Kidney (tissue), 14 donors: ENCODE data around the gene RHOT2. TPM values are rescaled to one million over a fixed set of nuclear protein-coding genes. Genes with fewer than 3 reads are reported as not detected.
A peak's percentile ranks its signal among the peaks of the same experiment; 100 is the strongest.

ENCODE experiments used
- DNase-seq, 5 donors: peaks; one replicate each; pipeline ENCODE4 v3.0.0-alpha.2; 2013 to 2020
- FAIRE-seq: peaks from 2 replicates; lab custom pipeline; 2012; peaks lifted over from hg19 to GRCh38; lab: Jason Lieb, UNC
- H3K27ac ChIP-seq, 2 donors: one replicate each; pipeline ENCODE4 v1.7.0; 2013; ENCODE audit warnings: low read depth in 2 of 2, low read length in 2 of 2, inconsistent platforms in 1 of 2
- H3K27me3 ChIP-seq: one replicate; pipeline ENCODE4 v1.7.1; 2013; ENCODE audit warnings: low read length, inconsistent platforms; ENCODE audit not compliant: control insufficient read depth, insufficient read depth
- H3K36me3 ChIP-seq, 3 donors: one replicate each; pipeline versions ENCODE4 v1.7.0 to v1.7.1; 2013; ENCODE audit warnings: low read length in 3 of 3, control low read depth in 1 of 3, inconsistent platforms in 1 of 3; ENCODE audit not compliant: insufficient read depth in 3 of 3, control insufficient read depth in 2 of 3
- H3K4me1 ChIP-seq, 3 donors: one replicate each; pipeline versions ENCODE4 v1.7.0 to v1.7.1; 2013; ENCODE audit warnings: low read length in 3 of 3, inconsistent platforms in 1 of 3, low read depth in 1 of 3; ENCODE audit not compliant: control insufficient read depth in 2 of 3, insufficient read depth in 2 of 3
- H3K4me3 ChIP-seq, 3 donors: one replicate each; pipeline versions ENCODE4 v1.7.0 to v1.8.1; 2013; ENCODE audit warnings: low read length in 3 of 3, control low read depth in 1 of 3, inconsistent platforms in 1 of 3
- H3K9ac ChIP-seq, 3 donors: one replicate each; pipeline versions ENCODE4 v1.7.0 to v1.7.1; 2013; ENCODE audit warnings: low read length in 3 of 3, control low read depth in 1 of 3, inconsistent platforms in 1 of 3
- H3K9me3 ChIP-seq, 3 donors: one replicate each; pipeline versions ENCODE4 v1.7.0 to v1.7.1; 2013; ENCODE audit warnings: low read length in 3 of 3, control low read depth in 1 of 3, inconsistent platforms in 1 of 3; ENCODE audit not compliant: control insufficient read depth in 2 of 3, insufficient read depth in 1 of 3
- intact Hi-C: fragments of 100-400 bp; cut with DNase I; formaldehyde crosslinking; loops from one replicate; pipeline ENCODE4 v1.11.1; 2022
- polyA plus RNA-seq: library from polyadenylated mRNA; stranded (reverse); fragments of 350-450 nt; fragmentation: Illumina TruSeq; extraction: RNeasy Lipid Tissue Mini Kit (QIAGEN cat#74804); gene quantifications from one replicate; pipeline ENCODE4 v1.2.3, GENCODE V29; 2014; ENCODE audit warnings: low read depth, low replicate concordance; ENCODE audit not compliant: insufficient read depth
- total RNA-seq: library from RNA; stranded (reverse); fragmentation: NEBNext Ultra II Directional; extraction: Animal tissue kit (Norgen Biotek cat#: 25700); gene quantifications from one replicate; pipeline ENCODE4 v1.2.1, GENCODE V29; 2021
- TF ChIP-seq, protein P1 (sequence below): IDR thresholded peaks from 3 replicates; pipeline ENCODE4 v1.5.1; 2012; ENCODE audit warnings: mild to moderate bottlenecking, moderate library complexity, borderline replicate concordance; ENCODE audit not compliant: insufficient read depth; ENCODE audit errors: extremely low read depth
- donor health status: control.
- donor health status: control.
- donor health status: control.
- donor health status: control.
- donor health status: control.
- donor health status: DM: yes; HTN: yes; CAD: no.
- donor health status: Normal renal cell carcinoma (clear cell type).

The RHOT2 gene
- total and polyA plus RNA-seq, 2 donors from 2014 or later: 90.5 to 117 TPM

DNA sequence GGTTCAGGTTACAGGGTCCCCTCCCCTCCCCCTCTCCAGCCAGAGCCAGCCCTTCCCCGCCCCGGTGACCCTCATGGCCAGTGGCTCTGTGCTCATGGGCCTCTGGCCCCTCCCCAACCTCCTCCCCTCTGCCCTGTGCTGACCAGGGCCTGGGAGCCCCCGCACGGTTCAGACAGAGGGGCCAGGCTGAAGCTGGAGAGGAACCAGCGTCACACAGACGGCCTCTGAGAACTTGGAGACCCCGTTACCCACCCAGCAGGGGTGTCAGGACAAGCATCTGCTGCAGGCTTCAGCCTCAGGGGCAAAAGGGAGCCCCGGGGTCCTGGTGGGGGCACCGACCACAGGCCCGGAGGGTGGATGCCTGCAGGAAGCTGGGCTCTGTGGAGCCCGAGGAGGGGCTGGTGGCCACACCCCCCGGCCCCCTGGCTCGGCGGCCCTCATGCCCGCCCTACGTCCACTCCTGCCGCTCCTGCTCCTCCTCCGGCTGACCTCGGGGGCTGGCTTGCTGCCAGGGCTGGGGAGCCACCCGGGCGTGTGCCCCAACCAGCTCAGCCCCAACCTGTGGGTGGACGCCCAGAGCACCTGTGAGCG, 37.0 kb upstream of the RHOT2 start, which contains the start of gene WFIKKN1:
Gene WFIKKN1 (plus strand): TSS at position 171 of the 591 bp plus-strand sequence. CDS start 269 bp downstream, at position 440.
- Histone ChIP-seq H3K4me3 (no peak within 1 kb of the TSS), H3K9me3 (no peaks in the 10 kb centered on the region), H3K27ac (no peak within 1 kb of the TSS), H3K27me3 (no peaks in the 10 kb centered on the region), H3K36me3 (peaks cover 0 to 6% (median 0%) of the 10 kb centered on the region in 3 donors), H3K9ac (no peak within 1 kb of the TSS), H3K4me1 (peaks cover 0 to 33% (median 12%) of the 10 kb centered on the region in 3 donors)
- intact Hi-C loops: no loop called here
- FAIRE-seq (no peak), DNase-seq (peak; percentile 62 to 85 (median 76))
- TF ChIP-seq, protein P1, sequence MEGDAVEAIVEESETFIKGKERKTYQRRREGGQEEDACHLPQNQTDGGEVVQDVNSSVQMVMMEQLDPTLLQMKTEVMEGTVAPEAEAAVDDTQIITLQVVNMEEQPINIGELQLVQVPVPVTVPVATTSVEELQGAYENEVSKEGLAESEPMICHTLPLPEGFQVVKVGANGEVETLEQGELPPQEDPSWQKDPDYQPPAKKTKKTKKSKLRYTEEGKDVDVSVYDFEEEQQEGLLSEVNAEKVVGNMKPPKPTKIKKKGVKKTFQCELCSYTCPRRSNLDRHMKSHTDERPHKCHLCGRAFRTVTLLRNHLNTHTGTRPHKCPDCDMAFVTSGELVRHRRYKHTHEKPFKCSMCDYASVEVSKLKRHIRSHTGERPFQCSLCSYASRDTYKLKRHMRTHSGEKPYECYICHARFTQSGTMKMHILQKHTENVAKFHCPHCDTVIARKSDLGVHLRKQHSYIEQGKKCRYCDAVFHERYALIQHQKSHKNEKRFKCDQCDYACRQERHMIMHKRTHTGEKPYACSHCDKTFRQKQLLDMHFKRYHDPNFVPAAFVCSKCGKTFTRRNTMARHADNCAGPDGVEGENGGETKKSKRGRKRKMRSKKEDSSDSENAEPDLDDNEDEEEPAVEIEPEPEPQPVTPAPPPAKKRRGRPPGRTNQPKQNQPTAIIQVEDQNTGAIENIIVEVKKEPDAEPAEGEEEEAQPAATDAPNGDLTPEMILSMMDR: no peak

DNA sequence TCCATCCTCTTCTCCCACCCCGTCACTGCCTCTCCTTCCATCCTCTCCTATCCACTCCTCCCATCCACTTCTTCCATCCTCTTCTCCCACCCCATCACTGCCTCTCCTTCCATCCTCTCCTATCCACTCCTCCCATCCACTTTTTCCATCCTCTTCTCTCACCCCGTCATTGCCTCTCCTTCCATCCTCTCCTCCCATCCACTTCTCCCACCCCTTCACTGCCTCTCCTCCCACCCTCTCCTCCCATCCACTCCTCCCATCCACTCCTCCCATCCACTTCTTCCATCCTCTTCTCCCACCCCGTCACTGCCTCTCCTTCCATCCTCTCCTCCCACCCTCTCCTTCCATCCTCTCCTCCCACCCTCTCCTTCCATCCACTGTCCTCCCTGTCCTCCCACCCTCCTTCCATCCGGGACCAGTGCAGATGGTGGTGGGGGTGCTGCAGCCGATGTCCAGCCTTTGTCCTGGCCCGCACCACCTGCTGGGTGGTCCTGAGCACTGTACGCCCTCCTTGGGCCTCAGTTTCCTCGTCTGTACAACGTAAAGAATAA, 36.0 kb upstream of the RHOT2 start:
- Histone ChIP-seq H3K36me3 (peaks cover 0 to 4% (median 0%) of the 10 kb centered on the region in 3 donors), H3K27ac (no peak overlapping the region), H3K9ac (no peak overlapping the region), H3K27me3 (no peaks in the 10 kb centered on the region), H3K4me1 (peaks cover 0 to 33% (median 12%) of the 10 kb centered on the region in 3 donors), H3K9me3 (no peaks in the 10 kb centered on the region), H3K4me3 (no peak overlapping the region)
- TF ChIP-seq, protein P1: no peak
- FAIRE-seq (no peak), DNase-seq (no peak)
- intact Hi-C loops: no loop called here

DNA sequence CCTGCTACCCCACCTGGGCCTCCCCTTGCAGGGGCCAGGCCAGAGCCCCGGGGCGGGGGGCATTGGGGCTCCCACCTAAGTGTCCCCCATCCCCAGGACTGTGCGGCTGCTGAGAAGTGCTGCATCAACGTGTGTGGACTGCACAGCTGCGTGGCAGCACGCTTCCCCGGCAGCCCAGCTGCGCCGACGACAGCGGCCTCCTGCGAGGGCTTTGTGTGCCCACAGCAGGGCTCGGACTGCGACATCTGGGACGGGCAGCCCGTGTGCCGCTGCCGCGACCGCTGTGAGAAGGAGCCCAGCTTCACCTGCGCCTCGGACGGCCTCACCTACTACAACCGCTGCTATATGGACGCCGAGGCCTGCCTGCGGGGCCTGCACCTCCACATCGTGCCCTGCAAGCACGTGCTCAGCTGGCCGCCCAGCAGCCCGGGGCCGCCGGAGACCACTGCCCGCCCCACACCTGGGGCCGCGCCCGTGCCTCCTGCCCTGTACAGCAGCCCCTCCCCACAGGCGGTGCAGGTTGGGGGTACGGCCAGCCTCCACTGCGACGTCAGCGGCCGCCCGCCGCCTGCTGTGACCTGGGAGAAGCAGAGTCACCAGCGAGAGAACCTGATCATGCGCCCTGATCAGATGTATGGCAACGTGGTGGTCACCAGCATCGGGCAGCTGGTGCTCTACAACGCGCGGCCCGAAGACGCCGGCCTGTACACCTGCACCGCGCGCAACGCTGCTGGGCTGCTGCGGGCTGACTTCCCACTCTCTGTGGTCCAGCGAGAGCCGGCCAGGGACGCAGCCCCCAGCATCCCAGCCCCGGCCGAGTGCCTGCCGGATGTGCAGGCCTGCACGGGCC, 35.2 kb upstream of the RHOT2 start:
- Histone ChIP-seq H3K27ac (no peak overlapping the region), H3K4me1 (peaks cover 0 to 38% (median 12%) of the 10 kb centered on the region in 3 donors), H3K36me3 (no peaks in the 10 kb centered on the region), H3K9ac (no peak overlapping the region), H3K4me3 (no peak overlapping the region), H3K27me3 (no peaks in the 10 kb centered on the region), H3K9me3 (no peaks in the 10 kb centered on the region)
- DNase-seq (peak in 2 of 5 donors; percentile 56 to 76), FAIRE-seq (no peak)
- TF ChIP-seq, protein P1: no peak
- intact Hi-C loops: no loop called here
